Astrocyte (in vitro differentiated cells and primary cell): Measurements from ENCODE around the gene ARL2BP. TPM values are rescaled to one million over a fixed set of nuclear protein-coding genes. Genes with fewer than 3 reads are reported as not detected.
A peak's percentile ranks its signal among the peaks of the same experiment; 100 is the strongest.

Experiments
- DNase-seq: peaks from one replicate; pipeline ENCODE4 v3.0.0-alpha.2; 2010; ENCODE audit warnings: low read depth
- FAIRE-seq: peaks from 2 replicates; lab custom pipeline; 2011; peaks lifted over from hg19 to GRCh38; lab: Jason Lieb, UNC
- H2AFZ ChIP-seq: 2 replicates; pipeline ENCODE4 v1.6.0; 2012; ENCODE audit warnings: low read depth, low read length, inconsistent platforms
- H3K27ac ChIP-seq: 2 replicates; pipeline ENCODE4 v1.5.1; 2011; ENCODE audit warnings: low read depth, low read length, inconsistent platforms
- H3K27me3 ChIP-seq: 2 replicates; pipeline ENCODE4 v1.6.0; 2011; ENCODE audit warnings: low read length, inconsistent platforms; ENCODE audit not compliant: insufficient read depth
- H3K36me3 ChIP-seq: 2 replicates; pipeline ENCODE4 v1.5.1; 2011; ENCODE audit warnings: low read length, inconsistent platforms; ENCODE audit not compliant: insufficient read depth
- H3K4me1 ChIP-seq: 2 replicates; pipeline ENCODE4 v1.5.1; 2011; ENCODE audit warnings: low read length, inconsistent platforms; ENCODE audit not compliant: insufficient read depth
- H3K4me2 ChIP-seq: 2 replicates; pipeline ENCODE4 v1.6.0; 2012; ENCODE audit warnings: low read length, inconsistent platforms
- H3K4me3 ChIP-seq: 2 replicates; pipeline ENCODE4 v1.5.1; 2011; ENCODE audit warnings: low read depth, mild to moderate bottlenecking, low read length, inconsistent platforms; ENCODE audit not compliant: insufficient read depth
- H3K79me2 ChIP-seq: 2 replicates; pipeline ENCODE4 v1.6.0; 2012; ENCODE audit warnings: mild to moderate bottlenecking, low read length, inconsistent platforms; ENCODE audit not compliant: insufficient read depth
- H3K9ac ChIP-seq: 2 replicates; pipeline ENCODE4 v1.6.0; 2012; ENCODE audit warnings: mild to moderate bottlenecking, low read length, inconsistent platforms
- H3K9me3 ChIP-seq: 2 replicates; pipeline ENCODE4 v1.5.1; 2012; ENCODE audit warnings: low read depth, mild to moderate bottlenecking, low read length, inconsistent platforms; ENCODE audit not compliant: insufficient read depth
- H4K20me1 ChIP-seq: 2 replicates; pipeline ENCODE4 v1.6.0; 2012; ENCODE audit warnings: low read length, inconsistent platforms; ENCODE audit not compliant: insufficient read depth
- H3K27ac Mint-ChIP-seq: one replicate; pipeline ENCODE4 v1.8.0; 2021; ENCODE audit warnings: mild to moderate bottlenecking, mixed read lengths; ENCODE audit not compliant: unreplicated experiment
- H3K27me3 Mint-ChIP-seq: one replicate; pipeline ENCODE4 v1.8.0; 2021; ENCODE audit warnings: low read depth, mixed read lengths; ENCODE audit not compliant: unreplicated experiment
- H3K36me3 Mint-ChIP-seq: one replicate; pipeline ENCODE4 v1.8.0; 2021; ENCODE audit warnings: low read depth, mixed read lengths; ENCODE audit not compliant: unreplicated experiment
- H3K4me1 Mint-ChIP-seq: one replicate; pipeline ENCODE4 v1.8.0; 2021; ENCODE audit warnings: low read depth, mixed read lengths; ENCODE audit not compliant: unreplicated experiment
- H3K4me3 Mint-ChIP-seq: one replicate; pipeline ENCODE4 v1.8.0; 2021; ENCODE audit warnings: mild to moderate bottlenecking, moderate library complexity, mixed read lengths; ENCODE audit not compliant: unreplicated experiment
- H3K9me3 Mint-ChIP-seq: one replicate; pipeline ENCODE4 v1.8.0; 2021; ENCODE audit warnings: mild to moderate bottlenecking, mixed read lengths; ENCODE audit not compliant: unreplicated experiment
- EZH2 ChIP-seq: IDR thresholded peaks from 2 replicates; pipeline ENCODE4 v1.6.1; 2012; ENCODE audit warnings: mild to moderate bottlenecking, low read length, inconsistent platforms; ENCODE audit not compliant: insufficient read depth
- total RNA-seq: library from RNA; stranded (reverse); gene quantifications from 2 replicates; pipeline ENCODE4 v1.2.1, GENCODE V29; 2021
- TF ChIP-seq, protein P1 (sequence below): IDR thresholded peaks from 2 replicates; pipeline ENCODE4 v1.5.1; 2011; ENCODE audit warnings: low read depth, mild to moderate bottlenecking, inconsistent platforms, low read length, moderate library complexity; ENCODE audit not compliant: insufficient read depth

The ARL2BP gene
- total RNA-seq, 1 donor from 2014 or later, result 71.1 TPM

DNA sequence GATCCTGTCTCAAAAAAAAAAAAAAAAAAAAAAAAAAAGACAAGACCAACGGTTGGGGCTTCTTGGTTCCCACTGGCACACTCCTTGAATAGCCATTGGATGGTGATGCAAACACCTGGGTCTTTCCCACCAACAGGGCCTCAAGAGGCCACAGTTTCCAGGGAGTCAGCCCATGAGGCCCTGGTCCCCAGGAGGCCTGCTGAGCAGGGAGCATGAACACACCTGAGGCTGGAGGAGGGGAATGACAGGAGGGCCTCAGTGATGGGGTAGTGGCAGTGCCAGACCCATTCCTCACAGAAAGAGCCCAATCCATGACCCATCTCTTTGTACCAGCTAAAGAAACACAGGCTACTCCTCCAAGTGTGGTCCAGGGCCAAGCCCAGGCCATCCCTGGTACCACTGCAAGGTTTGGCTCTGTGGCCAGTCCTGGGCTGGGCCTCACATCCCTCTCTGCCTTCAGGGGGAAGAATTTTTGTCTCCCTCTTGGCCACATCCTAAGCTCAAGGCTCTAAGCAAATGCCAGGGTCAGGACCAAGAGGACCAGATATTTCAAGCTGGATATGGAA lies 13.9 kb downstream of the ARL2BP start:
- TF ChIP-seq, protein P1, sequence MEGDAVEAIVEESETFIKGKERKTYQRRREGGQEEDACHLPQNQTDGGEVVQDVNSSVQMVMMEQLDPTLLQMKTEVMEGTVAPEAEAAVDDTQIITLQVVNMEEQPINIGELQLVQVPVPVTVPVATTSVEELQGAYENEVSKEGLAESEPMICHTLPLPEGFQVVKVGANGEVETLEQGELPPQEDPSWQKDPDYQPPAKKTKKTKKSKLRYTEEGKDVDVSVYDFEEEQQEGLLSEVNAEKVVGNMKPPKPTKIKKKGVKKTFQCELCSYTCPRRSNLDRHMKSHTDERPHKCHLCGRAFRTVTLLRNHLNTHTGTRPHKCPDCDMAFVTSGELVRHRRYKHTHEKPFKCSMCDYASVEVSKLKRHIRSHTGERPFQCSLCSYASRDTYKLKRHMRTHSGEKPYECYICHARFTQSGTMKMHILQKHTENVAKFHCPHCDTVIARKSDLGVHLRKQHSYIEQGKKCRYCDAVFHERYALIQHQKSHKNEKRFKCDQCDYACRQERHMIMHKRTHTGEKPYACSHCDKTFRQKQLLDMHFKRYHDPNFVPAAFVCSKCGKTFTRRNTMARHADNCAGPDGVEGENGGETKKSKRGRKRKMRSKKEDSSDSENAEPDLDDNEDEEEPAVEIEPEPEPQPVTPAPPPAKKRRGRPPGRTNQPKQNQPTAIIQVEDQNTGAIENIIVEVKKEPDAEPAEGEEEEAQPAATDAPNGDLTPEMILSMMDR, result no peak
- TF ChIP-seq EZH2, result no peak
- Histone ChIP-seq H2AFZ (no peak overlapping the region), H3K27me3 (no peaks in the 10 kb centered on the region), H3K4me1 (peaks cover 9% of the 10 kb centered on the region), H3K79me2 (no peaks in the 10 kb centered on the region), H3K9me3 (no peaks in the 10 kb centered on the region), H4K20me1 (no peaks in the 10 kb centered on the region), H3K36me3 (peaks cover 3% of the 10 kb centered on the region), H3K4me2 (no peak overlapping the region), H3K4me3 (no peak overlapping the region), H3K9ac (no peak overlapping the region), H3K27ac (no peak overlapping the region)
- no peaks in the 10 kb centered on the region for H3K27me3 Mint-ChIP-seq
- no peak for DNase-seq
- H3K4me1 Mint-ChIP-seq, result peaks cover 8% of the 10 kb centered on the region
- H3K27ac Mint-ChIP-seq, result no peak overlapping the region
- H3K4me3 Mint-ChIP-seq, result no peak overlapping the region
- no peaks in the 10 kb centered on the region for H3K9me3 Mint-ChIP-seq
- FAIRE-seq, result no peak
- peaks cover 9% of the 10 kb centered on the region for H3K36me3 Mint-ChIP-seq

DNA sequence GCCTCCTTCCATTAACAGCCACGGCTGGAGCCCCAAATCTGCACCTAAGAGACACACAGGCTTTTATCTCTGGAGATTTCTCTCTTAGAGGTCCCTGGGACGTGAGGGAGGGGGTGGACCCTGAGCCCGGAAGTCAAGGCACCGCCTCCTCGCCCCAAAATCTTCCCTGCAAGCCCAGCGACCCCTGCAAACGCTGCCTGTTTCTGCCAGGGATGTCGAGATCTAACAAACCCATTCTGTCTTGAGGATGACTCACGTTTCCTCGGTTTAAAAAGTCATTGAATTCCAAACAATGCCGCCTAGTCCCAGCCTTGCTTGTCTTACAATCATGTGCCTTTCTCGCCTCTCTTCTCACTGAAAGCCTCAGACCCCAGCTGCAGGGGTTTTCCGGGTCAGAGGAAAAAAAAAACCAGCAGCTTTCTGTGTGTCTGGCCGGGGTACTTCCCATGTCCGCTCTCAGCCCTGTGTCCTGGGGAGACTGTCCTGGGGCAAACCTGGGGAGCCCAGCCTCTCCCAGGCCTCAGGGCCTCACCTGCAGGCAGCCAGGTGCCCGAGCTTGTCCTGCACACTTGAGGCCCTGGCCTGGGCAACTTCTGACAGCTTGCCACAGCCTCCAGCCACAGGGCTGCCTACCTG lies 15.4 kb downstream of the ARL2BP start:
- Mint-ChIP-seq H3K4me1 (peaks cover 8% of the 10 kb centered on the region), H3K27ac (peak overlapping the region; percentile 83), H3K4me3 (peak overlapping the region; percentile 12), H3K36me3 (peaks cover 8% of the 10 kb centered on the region), H3K27me3 (no peaks in the 10 kb centered on the region), H3K9me3 (no peaks in the 10 kb centered on the region)
- Histone ChIP-seq H3K4me3 (no peak overlapping the region), H3K9me3 (no peaks in the 10 kb centered on the region), H3K27me3 (no peaks in the 10 kb centered on the region), H3K27ac (peak overlapping the region; percentile 15), H3K4me2 (peak overlapping the region; percentile 75), H2AFZ (peak overlapping the region; percentile 80), H3K79me2 (no peaks in the 10 kb centered on the region), H3K36me3 (no peaks in the 10 kb centered on the region), H4K20me1 (no peaks in the 10 kb centered on the region), H3K9ac (peak overlapping the region; percentile 44), H3K4me1 (peaks cover 9% of the 10 kb centered on the region)
- TF ChIP-seq, protein P1, result no peak
- TF ChIP-seq EZH2, result no peak
- DNase-seq (peak; percentile 67), FAIRE-seq (peak; percentile 76)

DNA sequence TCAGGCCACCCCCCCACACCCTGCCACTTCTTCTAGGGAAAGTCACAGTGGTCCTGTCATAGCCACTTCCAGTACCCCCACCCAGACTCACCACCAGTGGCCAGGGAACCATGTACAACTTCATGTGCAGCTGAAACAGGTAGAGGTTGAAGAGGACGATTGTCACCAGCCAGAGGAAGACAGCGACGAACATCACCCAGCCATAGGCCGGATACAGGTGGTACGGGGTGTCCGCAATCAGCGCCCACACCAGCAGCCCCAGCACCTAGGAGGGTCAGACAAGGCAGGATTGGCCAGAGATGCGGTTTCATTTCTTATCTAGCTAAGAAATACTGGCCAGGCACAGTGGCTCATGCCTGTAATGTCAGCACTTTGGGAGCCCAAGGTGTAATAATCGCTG lies 16.7 kb downstream of the ARL2BP start:
- no peak overlapping the region for H3K4me2 ChIP-seq
- FAIRE-seq (no peak), DNase-seq (no peak)
- no peaks in the 10 kb centered on the region for H3K27me3 ChIP-seq
- no peaks in the 10 kb centered on the region for H3K9me3 ChIP-seq
- peaks cover 15% of the 10 kb centered on the region for H3K4me1 Mint-ChIP-seq
- H2AFZ ChIP-seq, result no peak overlapping the region
- no peaks in the 10 kb centered on the region for H3K27me3 Mint-ChIP-seq
- no peak overlapping the region for H3K9ac ChIP-seq
- H3K36me3 Mint-ChIP-seq, result peaks cover 3% of the 10 kb centered on the region
- peaks cover 14% of the 10 kb centered on the region for H3K4me1 ChIP-seq
- TF ChIP-seq EZH2, result no peak
- TF ChIP-seq, protein P1, result no peak
- H3K36me3 ChIP-seq, result no peaks in the 10 kb centered on the region
- H4K20me1 ChIP-seq, result no peaks in the 10 kb centered on the region
- H3K79me2 ChIP-seq, result no peaks in the 10 kb centered on the region
- H3K9me3 Mint-ChIP-seq, result no peaks in the 10 kb centered on the region
- no peak overlapping the region for H3K4me3 ChIP-seq
- H3K27ac ChIP-seq, result no peak overlapping the region
- no peak overlapping the region for H3K4me3 Mint-ChIP-seq
- no peak overlapping the region for H3K27ac Mint-ChIP-seq
